GM21576 (cell line): ENCODE results near the gene DCP1A.
"Not testable (repeated sequence)": the region's sequence is repeated elsewhere in the genome, so short reads cannot be mapped to it uniquely, and the experiment has no call there.

Experiments used
- ATAC-seq: cut with Tn5 transposase; IDR thresholded peaks from one replicate; pipeline ENCODE4 v1.9.1; 2021; ENCODE audit warnings: mild to moderate bottlenecking, moderate library complexity; ENCODE audit not compliant: unreplicated experiment

The DCP1A gene

DNA sequence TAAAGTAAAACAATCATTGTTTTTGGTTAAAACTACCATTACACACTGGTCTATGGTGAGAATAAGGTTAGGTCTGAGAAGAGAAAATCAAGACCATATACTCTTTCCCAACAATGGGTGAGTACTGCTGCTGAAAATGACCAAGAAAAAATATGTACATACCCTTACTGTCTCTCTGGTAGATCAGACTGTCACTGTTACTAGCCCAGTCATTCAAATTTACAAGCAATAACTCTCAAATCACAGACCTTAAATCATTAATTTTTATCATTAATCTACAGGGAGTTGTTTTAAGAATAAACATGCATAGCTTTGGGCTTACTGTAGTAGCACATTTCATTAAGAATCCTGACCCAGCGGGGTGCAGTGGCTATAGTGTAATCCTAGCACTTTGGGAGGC lies 17.4 kb downstream of the DCP1A start:
- no peak for ATAC-seq

DNA sequence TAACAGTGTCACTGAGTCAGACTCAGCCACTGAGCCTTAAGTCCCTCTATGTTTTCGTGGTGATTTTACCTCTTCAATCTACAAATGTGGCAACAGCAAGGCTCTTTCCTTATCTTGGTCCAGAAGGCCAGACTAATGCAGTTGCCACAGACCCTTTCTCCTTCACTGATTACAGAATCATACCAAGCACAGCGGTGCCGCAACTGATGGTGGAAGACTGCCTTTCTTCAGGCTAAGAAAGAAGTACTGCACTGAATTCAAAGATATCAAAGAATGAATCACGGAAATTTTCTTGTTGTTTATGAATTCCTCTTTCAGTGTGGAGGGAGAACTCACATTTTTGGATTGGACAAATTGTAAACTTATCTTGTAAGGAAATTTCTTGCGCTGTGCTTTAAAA lies 18.6 kb downstream of the DCP1A start:
- ATAC-seq: no peak

DNA sequence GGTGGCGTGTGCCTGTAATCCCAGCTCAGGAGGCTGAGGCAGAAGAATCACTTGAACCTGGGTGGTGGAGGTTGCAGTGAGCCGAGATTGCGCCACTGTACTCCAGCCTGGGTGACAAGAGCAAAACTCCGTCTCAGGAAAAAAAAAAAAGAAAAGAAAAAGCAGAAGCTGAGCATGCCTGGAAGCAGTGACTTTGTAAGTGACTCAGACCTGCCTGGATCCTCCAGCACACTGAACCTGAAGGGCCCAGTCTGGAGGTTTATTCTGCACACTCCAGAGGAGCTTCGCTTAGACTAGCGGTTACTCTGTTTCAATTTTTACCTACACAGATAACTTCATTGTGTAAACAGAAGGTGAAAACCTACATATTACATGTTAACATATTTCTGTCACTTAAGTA lies 19.4 kb downstream of the DCP1A start:
- not testable (repeated sequence) for ATAC-seq

DNA sequence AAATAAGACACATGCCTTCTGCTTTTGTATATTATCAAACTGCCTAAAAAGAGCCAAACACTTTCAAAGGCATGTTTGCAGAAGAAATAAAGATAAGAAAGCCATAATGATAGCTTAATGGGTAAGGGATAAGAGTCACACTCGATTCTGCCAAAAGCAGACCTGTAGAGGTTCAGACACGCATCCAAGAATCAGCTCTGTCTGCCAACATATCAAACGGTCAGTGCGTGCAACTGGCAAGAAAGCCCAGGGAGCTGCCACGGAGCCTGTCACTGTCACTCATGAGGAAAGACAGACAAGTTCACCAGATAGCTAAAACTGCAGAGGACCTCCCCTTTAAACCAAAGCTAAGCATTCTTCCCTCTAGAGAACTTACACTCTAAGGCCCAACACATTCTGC lies 23.2 kb downstream of the DCP1A start:
- no peak for ATAC-seq

DNA sequence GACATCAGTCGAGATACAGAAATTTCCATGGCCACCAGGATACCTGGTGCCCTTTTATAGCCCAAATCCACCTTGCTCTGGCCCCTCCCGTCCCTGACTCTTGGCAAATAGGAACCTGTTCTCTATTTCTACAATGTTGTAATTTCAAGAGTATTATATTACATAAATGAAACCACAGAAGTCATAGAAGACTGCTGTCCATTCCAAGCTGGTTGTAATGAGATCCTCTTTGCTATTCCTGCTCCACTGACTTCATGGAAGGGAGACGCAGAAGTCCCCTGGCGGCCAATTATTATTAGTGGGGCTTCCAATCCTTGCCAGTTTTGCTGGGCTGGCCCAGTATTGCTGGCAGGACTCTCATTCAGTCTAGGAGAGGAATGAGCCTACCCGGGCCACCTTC lies 26.6 kb downstream of the DCP1A start:
- no peak for ATAC-seq

DNA sequence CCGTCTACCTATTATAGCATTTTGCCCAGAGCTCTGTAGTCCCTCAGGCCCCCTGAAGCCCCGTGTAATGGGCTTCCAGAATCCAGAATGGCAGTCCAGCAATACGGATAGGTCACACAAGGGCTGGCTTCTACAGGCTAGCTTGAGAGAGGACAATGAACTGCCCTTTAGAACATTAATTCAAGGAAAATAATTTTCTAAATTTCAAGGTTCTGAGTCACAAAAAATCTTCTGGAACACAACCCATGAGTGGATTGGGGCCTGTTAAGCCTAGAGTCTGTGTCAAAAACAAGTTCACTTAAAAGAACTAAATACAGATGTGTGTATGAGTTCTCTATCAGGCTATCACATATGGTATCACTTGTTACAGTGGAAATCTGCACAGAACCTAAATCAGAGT lies 28.8 kb downstream of the DCP1A start:
- ATAC-seq: no peak

DNA sequence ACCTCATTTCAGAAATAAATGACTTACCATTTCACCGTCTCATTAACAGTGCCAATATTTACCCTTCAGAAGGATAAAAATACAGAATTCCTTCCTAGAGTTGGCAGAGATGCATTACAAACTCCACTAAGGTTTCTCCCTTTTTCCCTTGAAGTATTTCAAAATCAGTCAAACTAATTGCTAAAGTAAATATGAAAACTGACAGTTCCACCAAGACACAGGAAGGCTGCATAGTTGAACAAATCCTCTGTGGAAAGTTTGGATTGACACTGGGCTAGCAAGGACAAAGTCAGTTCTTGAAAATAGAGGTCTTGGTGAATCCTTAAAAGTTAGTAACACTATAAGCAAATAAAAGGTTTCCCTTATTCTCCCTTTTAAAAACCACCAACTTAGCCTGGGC lies 34.5 kb downstream of the DCP1A start:
- no peak for ATAC-seq

DNA sequence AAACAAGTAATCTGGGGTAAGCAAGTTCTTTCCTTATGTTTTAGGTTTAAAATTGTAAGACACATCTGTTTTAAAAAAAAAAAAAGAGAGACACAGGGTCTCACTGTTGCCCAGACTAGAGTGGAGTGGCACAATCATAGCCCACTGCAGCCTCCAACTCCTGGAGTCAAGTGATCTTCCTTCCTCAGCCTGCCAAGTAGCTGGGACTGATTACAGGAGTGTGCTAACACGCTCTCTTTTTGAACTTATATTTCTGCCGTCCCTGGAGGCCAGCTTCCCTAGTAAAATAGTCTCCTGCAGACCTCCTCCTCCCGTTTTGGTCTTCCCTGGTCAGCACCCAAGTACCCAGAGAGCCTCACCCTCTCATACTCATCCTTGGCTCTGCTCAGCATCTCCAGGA lies 35.5 kb downstream of the DCP1A start:
- no peak for ATAC-seq

DNA sequence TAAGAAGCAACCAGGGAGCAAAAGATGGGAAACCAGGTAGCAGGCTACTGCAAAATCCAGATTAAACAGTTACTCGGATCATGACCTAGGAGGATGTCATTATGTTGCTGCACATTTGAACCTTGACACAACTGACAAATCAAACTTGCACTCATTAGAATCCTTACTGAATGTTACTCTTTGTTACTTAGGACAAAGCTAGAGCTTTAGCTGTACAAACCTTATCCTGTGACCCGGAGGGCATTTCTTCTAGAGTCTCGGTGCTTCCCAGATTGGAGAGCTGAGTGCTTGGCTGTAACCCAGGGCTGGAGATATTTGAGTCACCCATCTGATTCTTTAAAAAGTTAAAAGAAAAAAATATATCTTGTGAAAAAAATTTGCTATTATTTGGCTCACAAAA lies 43.4 kb downstream of the DCP1A start:
- ATAC-seq: no peak

DNA sequence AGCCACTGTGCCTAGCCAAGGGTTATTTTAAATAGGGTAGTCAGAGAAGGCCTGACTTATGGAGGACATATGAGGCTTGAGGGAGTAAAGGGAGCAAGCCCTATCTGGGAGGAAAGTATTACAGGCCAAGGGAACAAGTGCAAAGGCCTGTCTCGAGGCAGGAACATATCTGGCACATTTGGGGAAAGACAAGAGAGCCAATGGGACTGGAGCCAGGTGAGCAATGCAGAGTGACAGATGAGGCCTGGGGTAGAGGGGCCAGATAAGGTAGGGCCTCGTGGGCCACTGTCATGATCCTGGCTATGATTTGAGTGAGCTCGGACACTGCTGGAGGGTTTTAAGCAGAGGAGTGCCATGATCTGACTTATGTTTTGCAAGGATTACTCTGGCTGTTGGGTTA lies 43.8 kb downstream of the DCP1A start:
- no peak for ATAC-seq

DNA sequence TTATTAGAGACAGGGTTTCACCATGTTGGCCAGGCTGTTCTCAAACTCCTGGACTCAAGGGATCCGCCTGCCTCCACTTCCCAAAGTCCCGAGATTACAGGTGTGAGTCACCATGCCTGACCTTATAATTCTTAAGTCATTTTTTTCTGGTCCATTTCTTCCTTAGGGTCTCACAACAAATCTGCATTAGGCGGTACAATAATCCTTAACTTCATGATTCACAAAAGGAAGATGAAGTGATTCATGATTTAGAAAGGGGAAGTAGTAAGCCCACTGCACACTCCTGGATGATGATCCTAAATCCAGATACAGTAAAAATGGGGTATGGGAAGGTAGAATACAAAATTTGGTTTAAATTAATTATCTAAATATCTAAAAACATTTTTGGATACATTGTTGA lies 46.5 kb downstream of the DCP1A start:
- no peak for ATAC-seq

DNA sequence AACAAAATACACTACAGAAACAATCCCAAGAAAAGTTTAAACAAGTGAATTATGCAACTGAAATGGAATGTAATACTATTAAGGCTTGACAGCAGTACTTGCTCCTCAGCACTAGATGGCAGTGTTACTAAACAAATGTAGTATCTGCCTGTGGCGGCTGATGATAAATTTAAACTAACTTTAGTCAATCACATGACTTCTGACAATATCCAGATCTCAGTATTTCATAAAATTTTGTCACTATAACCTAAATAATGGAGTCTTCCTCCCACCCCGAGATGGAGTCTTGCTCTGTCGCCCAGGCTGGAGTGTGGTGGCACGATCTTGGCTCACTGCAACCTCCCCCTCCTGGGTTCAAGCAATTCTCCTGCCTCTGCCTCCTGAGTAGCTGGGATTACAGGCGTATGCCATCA lies 47.7 kb downstream of the DCP1A start:
- ATAC-seq: not testable (repeated sequence)

DNA sequence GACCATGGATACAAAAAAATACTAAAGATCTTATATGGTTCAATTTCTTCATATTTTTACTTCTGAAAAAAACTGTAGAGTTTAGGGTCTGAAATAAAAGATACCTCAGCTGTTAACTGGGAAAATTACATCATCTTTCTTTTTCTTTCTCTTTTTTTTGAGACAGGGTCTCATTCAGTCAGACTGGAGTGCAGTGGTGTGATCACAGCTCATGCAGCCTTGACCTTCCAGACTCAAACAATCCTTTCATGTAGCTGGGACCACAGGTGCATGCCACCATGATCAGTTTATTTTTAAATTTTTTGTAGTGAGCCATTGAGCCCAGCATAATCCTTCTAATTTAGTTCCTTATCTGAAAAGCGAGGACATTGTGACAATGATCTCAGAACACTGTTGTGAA lies 51.9 kb downstream of the DCP1A start:
- no peak for ATAC-seq

DNA sequence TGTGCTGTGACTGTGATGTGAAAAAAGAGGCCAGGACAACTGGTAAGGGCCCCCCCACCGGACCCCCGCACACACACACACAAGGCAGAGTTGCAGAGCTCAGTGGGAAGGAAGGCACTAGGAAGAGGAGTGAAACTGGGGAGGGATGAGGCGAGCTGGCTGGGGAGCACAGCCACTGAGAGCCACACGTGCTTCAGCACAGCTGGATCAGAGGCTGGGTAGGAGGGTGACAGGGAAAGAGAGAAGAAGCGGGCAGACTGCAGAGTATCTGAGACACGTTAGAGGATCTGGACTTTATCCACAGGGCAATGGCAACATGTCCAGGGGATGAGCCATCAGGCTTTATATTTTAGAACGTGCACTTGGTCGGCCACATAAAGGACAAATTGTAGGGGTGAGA lies 53.5 kb downstream of the DCP1A start:
- ATAC-seq: no peak

DNA sequence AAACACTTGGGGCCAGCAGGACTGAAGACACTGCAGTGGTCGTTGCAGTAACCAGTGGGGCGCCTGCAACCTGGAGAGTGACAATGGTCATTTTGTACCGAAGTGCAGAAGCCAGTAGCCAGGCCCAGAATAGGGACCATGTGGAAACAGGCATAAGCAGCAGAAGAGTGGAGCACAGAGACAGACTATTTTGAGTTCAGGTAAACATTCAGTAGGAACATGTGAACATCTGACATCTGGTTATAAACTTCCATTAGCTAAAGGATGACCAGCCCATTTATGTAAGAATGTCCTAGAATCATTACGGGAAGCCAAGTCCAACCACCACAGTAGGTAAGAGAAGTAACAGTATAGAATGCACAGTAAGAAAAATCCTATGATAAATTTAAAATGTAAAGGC lies 59.1 kb downstream of the DCP1A start:
- ATAC-seq: no peak

DNA sequence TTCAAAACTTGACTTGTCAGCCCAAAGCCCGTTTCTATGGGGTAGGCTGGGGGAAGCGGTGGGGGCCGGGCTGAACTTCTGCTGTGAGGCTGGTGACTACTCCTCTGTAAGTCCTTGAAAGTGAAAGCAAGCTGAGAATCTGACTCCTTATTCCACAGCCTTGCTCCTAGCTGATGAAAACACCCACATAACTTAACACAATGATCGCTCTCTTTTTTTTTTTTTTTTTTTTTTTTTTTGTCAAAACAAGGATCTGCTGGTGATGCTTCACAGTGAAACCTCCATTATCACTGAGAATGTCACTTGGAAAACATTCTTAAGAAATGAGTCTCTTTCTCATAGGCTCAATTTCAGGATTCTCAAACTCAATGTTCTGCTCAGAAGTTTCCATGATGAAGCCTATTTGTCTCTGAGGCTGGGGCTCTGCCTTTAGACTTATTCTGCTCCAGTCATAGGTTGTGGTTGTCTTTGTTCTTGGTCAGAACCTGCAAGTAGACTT lies 60.2 kb downstream of the DCP1A start:
- no peak for ATAC-seq

DNA sequence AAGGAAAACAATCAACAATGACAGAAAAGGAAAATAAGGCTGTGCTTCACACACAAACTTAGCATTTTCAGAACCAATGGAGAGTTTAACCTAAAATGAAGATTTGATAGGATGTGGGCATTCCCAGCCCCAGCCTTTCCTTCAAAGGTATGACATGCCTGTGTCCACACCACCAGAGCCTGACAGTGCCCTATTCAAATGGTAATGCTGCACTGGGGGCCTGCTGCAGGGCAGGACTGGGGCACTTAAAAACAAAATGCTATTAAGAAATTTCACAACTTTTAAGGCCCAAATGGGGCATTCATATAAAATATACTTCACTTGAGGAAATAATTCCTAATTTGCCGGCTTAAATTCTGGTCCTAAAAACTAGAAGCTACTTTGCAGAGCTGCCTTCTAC lies 60.6 kb downstream of the DCP1A start:
- ATAC-seq: no peak

DNA sequence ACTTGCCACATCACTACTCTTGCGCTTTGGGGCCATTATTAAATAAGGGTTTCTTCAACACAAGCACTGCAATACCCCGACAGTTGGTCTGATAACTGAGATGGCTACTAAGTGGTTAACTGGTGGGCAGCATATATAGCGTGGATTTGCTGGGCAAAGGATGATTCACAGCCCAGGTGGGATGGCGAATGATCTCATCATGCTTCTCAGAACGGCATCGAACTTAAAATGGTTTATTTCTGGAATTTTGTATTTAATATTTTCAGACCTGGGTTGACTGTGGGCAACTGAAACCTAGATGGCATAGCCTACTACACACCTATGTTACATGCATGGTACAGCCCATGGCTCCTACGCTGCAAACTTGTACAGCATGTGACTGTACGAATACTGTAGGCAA lies 64.8 kb downstream of the DCP1A start:
- ATAC-seq: no peak

DNA sequence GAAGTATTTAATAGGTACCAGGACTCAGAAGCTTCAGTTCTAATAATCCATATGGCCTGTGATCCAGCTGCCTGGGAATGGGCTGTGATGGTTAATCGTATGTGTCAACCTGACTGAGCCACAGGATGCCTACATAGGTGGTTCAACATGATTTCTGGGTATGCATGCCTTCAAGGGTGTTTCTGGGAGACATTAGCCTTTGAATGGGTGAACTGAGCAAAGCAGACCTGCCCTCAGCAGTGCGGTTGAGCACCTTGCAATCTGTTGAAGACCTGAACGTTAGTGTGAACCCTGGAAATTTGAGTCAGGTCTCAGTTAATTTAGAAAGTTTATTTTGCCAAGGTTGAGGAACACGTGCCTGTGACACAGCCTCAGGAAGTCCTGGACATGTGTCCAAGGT lies 68.7 kb downstream of the DCP1A start:
- no peak for ATAC-seq

DNA sequence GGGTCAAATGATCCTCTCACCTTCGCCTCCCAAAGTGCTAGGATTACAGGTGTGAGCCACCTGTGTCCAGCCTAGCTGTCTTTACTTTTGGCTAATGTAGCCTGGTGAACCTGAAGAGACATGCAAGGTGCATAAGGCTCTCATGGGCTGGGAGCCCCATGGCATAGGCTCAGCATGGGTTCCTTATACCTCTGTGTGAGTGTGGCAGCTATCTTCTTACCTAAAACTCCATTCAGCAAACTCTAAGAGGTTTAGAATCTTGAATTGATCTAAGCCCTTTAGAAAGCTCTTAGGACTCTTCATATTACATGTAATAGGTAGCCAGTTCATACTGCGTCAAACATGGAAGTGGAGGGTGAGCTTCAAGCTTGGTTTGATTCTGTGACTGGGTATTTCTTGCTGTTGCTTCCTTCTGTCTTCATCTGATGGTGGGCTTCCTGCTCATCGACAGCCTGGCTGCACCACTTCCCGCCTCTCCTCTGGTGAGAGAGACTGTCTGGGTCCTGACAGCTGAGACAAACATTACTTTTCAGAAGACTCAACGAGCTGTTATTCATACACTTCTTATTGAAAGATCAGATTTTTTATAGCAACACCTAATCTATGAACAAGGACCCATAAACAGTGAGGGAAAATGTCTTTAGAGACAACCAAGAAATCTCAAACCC lies 72.3 kb downstream of the DCP1A start:
- ATAC-seq: no peak

DNA sequence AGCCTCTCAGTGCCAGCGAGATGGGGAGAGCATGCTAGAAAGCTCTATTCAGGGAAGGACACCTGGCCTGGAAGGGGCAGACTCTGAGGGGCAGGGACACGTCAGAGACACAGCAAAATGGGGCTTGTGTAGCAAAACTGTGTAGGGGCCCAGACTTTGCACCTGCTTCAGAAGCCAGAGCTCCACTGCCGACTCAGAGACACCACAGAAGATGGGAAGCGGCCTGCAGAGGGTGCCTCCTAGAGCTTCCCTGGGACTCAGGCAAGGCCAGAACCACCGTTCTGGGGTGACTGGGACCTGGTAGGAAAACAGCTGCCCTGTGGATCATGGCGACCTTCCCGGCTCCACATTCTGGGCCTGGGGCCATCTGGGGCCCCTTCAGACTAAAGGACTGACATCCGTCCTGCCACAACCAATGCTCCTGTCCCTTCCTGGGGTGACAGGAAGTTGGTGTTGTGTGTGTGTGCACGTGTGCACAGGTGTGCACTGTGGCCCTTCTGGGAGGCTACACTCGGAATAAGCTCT lies 74.1 kb downstream of the DCP1A start:
- ATAC-seq: no peak

DNA sequence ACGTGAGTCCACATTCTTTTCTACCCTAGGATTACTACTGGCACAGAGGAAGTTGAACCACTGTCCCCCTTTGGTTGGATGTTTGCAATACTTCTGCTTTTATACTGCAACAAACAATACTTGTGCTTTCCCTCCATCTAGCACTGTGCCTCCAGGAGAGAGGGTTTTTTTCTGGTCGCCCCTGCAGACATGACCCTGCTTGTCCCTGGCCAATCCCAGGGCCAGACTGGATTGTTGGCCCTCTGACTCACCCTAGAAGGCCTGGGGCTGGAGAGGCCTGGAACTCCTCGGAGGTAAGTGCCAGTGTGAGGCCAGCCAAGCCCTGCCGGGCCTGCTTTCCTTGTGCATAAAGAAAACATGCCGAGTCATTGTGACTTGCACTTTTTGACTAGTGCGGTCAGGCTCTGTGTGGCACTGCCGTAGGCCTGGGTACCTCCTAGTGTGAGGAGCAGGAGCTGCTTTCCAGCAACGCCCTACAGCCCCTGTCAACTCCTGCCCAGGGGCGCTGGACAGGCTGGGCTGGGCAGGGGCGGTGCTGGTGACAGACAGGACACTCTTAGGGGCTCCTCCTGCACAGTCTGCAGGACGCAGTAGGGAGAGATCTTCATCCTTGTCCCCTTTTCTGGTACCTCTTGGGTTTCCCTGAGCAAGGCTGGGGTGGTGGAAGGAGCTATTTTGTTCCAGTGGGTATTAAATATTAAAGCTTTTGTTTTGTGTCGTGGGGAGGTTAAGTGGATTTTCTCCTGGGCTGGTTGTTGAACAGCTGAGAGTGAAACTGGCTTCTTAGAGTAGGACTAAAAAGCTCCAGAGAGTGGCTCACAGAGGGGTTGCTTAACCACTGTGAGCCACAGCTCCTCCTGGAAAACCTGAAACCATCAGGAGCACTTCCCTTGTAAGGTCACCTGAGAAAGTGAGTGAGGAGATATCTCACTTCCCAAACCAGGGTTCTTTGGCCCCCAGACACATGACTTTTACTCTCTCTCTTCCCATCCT lies 77.2 kb downstream of the DCP1A start:
- peak; percentile 67 for ATAC-seq
